COLO829 (cell line): Measurements from ENCODE around the gene SLC25A44.

Experiments used
- DNase-seq: peaks from one replicate; pipeline ENCODE4 v3.0.0; 2012; ENCODE audit warnings: low spot score

Gene SLC25A44

DNA sequence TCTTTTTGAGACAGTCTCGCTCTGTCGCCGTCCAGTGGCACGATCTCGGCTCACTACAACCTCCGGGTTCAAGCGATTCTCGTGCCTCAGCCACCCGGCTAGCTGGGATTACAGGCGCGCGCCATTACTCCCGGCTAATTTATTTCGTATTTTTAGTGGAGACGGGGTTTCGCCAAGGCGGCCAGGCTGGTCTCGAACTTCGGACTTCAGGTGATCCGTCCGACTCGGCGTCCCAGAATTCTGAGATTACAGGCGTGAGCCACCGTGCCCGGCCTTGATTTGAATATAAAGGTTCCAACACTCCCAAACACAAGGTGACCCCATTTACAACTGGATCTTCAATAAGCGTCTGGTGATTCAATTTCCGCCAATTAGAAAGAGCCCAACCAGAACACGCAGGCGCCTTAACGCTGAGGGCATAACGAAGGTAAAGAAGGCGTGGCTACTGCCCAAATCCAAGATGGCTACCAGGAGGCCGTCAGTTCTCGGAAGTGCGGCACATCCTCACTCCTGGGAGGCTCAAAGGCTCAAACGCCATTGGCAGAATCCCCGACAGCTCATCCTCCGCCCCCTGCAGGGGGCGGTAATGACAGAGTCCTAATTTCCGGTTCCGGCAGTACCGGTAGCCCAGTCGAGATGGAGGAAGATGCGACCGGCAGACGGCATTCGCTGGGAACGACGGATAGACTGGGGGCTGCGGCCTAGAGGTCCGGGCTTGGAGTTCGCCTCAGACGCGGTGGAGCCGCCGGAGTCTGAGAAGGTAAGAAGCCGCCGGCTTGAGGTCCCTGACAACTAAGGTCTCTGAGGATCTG, at the start of gene SLC25A44:
TSS of gene SLC25A44 (plus strand) at position 617 of the 812 bp plus-strand sequence. CDS start 5,744 bp downstream, outside the sequence.
- DNase-seq: peak; percentile 99

GRCh38 chr1:156144742-156145141, 49.2 kb upstream of the SLC25A44 start:
- no peak for DNase-seq

- DNase-seq: no peak
Observed at GRCh38 chr1:156145650-156146019, 48.3 kb upstream of the SLC25A44 start.

GRCh38 chr1:156146020-156146768, 47.7 kb upstream of the SLC25A44 start:
- peak; percentile 92 for DNase-seq

DNA sequence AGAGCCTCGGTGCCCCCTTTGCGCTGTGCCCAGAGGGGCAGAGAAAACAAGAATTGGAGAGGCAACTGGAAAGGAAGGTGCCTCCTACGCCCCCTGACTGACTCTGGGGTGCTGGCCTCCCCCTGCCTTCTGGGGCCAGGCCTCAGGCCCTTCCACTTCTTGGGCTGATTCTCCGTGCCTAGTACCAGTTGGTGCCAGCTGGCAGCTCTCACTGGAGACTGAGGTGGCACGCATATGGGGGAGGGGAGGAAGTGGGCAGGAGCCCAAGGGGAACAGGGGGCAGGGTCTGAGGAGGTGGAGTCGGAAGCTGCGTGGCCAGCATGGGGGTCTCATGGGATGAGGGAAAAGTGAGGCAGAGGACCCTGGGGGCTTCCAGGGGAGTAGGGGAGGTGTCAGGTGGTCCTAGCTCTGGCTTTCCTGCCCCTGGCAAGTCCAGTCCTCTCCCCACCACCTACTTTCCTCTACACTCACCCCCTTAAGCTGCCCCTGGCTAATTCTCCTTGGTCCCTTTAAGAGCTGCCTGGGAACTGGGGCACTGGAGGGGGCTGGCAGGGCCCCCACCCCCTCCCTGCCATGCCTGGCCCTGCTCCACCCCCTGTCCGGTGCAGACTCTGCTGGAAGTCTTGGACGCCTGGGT, 47.0 kb upstream of the SLC25A44 start:
- DNase-seq: no peak

GRCh38 chr1:156148216-156148615, 45.7 kb upstream of the SLC25A44 start:
- DNase-seq: no peak

- DNase-seq: no peak
Observed at GRCh38 chr1:156149374-156150332, 44.3 kb upstream of the SLC25A44 start.

DNA sequence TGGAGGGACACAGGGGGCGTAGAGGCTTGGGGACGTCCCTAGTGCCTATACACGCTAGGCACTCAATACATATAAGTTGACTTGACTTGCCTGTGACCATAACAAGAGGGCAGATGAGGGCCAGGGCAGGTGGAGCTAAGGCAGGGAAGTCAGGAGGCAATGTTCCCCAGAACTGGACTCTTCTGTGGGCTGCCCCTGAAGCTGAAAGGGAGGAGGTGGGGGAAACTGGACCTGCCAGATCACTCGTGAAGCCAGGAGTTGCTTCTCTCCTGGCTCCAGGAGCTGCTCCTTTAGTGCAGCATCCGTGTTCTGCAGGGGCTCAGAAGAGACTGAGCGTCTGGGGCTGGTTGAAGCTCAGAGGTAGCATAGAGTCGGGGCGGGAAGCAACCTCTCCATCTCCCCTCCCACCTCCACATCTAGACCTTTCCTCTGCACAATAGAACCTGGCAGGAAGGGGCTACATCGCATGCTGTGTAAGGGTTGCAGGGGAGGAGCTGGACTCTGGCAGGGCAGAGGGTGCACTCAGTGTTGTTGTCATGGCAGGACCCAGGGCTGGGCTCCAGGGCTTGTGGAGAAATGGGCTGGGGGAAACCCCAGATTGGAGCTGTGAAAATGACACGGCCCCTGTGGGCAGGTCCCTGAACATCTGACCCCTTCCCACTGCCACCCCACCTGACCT, 43.4 kb upstream of the SLC25A44 start:
- no peak for DNase-seq

- DNase-seq: no peak
Observed at GRCh38 chr1:156151093-156151688, 42.7 kb upstream of the SLC25A44 start.

GRCh38 chr1:156152628-156153027, 41.3 kb upstream of the SLC25A44 start:
- no peak for DNase-seq

DNA sequence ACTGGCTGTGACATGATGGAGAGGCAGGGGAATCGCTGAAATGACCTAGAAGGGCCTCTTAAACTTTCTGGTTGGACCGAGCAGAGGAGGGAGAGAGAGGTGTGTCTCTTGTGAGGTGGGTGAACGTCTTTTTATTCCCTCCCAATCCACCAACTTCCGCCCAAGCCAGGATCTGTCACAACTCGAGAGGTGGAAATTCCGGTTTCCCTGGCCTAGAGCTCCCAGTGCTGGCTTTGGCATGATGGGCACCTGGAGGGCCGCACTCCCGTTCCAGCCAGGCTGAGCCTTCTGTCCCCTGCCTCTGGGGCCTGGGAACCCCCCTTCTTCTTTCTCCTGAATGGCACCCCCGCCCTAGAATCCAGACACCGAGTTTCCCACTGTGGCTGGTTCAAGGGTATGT, 40.5 kb upstream of the SLC25A44 start, which contains the start of gene SEMA4A:
TSS of gene SEMA4A (plus strand) at position 224 of the 400 bp plus-strand sequence. CDS start 994 bp downstream, outside the sequence.
- no peak for DNase-seq

- no peak for DNase-seq
Observed at GRCh38 chr1:156154317-156154749, 39.6 kb upstream of the SLC25A44 start.

GRCh38 chr1:156155756-156156510, 38.0 kb upstream of the SLC25A44 start:
- DNase-seq: no peak

DNA sequence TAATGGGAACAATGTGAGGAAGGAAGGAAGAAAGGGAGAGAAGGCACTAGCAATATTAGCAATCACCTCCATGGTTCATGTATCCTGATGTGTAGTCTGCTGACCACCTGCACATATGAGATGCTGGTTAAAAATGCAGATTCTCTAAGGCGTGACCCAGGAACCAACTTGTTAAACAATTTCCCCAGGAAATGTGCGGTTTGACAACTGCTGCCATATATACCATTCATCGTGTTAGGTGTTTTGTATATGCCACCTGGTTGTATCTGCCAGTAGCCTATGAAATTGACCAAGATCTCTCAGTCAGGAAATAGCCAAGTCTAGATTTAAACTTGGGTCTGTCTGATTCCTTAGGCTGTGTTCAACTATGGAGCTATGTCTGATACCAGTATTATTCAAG, 36.4 kb upstream of the SLC25A44 start:
- no peak for DNase-seq

DNA sequence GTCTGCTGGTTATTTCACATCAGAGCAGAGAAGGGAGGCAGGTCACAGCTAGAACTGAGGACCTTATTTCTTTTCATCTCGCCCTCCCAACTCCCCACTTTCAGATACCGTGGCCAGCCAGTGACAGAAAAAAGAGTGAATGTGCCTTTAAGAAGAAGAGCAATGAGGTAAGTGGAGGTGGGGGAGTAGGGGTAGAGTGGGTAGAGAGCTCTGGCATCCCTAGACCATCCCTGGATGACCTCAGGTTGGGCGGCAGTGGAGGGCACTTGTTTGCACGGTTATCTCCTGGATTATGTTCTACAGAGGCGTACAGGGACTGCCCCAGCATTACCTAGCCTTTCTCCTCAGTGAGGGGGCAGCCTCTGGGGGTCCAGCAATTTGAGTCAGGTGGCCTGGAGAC, 35.9 kb upstream of the SLC25A44 start:
- DNase-seq: no peak

DNA sequence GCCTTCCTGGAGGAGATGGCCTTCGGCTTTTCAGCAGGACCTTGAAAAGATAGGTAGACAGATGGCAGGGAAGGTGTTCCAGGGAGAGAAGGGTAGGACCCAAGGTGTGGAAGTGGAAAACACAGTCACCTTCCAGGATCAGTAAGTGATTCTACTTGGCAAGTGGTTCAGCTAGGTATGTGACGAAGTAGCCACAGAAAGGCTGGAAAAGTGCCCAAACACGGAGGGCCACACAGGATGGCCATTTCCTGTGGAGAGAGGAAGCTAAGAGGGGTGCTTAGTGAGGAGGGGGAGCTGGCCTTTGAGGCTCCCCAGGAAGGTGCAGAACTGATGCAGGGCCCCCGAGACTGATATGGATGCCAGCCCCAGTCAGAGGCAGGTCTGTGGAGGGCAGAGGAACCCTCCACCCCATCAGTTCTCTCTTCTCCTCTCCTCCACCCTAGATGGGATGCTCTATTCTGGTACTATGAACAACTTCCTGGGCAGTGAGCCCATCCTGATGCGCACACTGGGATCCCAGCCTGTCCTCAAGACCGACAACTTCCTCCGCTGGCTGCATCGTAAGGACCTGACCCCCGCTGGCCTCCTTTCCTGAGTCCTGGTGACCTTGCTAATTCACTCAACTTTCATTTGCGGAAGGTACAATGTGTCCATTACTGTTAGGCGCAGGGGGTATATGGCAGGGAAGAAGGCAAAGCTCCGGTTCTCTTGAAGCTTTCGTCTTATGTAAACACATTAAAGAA, 33.7 kb upstream of the SLC25A44 start:
- DNase-seq: no peak

- DNase-seq: no peak
Observed at GRCh38 chr1:156160743-156161171, 33.1 kb upstream of the SLC25A44 start.

- no peak for DNase-seq
Observed at GRCh38 chr1:156162430-156163037, 31.4 kb upstream of the SLC25A44 start.
